ENCODE measurements around the gene LAD1.

Gene LAD1

DNA sequence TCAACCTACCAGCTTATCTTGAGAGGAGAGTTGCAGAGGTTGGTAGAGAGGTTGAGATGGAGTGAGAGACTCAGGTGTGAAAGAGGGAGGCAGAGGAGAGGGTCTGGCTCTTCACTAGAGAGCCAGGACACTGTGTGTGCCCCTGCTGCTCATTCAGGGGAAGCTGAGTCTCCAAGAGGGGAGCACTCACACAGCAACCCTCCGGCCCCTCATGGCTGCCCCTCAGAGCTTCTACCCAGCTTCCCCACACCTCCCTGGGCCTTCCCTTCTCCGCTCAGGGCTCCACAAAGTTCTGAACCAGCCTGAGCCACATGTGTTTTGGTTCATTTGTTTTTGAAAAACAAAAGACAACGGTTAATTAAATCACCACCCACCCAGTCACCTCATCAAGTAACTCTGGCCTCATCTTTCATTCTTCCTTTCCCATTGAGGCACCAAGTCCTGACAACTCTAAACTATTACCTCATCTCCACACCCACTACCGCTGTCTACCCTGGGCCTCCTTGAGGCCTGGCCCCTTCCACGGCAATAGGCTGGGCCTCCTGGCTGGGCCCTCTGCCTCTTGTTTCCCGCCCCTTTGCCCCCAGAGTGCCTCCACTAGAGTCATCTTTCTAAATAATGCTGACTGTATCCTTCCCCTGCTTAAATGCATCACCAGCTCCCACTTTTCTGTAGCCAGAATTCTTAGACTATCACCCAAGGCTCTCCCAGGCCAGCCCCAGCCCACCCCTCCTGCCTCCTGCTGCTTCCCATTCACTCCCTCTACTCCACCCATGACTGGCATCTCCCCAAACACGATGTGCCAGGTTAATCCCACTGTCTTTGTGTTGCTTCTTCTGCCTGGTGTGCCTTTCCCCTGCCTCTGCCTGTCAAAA lies 54.7 kb downstream of the LAD1 start:
- DNase-seq, result no peak

DNA sequence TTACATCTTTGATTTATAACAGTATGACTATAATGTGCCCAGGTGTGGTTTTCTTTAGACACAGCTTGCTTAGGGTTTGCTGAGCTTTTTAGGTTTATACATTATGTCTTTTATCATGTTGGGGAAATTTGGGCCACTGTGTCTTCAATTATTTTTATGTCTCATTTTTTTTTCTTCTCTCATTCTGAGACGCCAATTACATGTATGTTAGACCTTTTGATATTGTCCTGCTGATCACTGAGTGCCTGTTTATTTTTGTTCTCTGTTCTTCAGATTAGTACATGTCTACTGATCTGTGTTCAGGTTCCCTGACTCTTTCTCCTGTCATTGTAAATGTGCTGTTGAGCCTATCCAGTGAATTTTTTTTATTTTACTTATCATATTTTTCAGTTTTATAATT lies 57.7 kb downstream of the LAD1 start:
- no peak for DNase-seq

DNA sequence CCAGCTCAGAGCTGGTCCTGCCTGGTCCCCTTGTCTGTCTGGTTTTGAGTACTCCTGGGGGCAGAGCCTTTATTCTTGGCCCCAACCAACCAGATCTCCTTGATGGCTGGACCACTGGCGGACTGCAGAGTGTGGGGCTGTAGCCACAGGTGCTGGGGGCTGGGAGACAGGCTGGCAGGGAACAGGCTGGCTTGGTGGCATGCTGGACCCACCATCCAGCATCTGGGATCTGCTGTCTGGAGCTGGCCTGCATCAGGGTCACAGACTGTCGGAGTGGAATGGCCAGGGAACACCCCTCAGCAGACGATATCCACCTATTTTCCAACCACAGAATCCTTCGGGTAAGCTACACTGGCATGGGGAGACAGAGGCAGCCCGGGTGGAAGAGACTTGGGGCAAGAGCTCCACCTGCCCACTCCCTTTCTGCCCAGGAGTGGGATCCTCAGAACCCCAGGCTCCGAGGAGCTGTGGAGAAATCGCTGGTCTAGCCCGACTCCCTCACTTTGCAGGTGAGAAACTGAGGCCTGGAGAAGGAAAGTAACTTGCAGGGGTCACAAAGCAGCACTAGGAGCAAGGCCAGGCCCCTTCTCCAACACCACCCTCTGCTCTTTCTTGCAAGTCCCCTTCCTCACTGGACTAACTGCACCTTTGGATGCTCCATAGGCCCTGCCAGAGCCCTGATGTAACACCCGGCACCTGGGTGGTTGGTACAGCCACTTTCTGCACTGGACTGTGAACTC lies 62.2 kb downstream of the LAD1 start:
- no peak for DNase-seq

DNA sequence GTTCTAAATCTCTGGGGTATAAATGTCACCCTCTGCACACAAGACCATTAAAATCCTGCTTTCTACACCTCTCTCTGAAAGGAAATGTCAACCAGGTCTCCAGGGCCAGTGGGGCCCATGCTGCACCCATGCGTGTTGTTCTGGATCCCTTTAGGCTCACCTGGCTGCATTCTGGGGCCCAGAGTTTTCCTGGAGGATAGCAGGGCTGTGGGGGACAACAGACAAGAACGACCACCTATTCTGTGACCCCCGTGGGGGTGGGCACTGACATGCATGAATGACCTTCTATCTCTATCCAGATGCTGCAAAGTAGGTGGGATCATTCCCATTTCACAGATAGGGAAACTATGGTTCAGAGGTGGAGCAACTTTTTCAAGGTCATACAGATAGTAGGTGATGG lies 63.2 kb downstream of the LAD1 start:
- DNase-seq, result no peak

DNA sequence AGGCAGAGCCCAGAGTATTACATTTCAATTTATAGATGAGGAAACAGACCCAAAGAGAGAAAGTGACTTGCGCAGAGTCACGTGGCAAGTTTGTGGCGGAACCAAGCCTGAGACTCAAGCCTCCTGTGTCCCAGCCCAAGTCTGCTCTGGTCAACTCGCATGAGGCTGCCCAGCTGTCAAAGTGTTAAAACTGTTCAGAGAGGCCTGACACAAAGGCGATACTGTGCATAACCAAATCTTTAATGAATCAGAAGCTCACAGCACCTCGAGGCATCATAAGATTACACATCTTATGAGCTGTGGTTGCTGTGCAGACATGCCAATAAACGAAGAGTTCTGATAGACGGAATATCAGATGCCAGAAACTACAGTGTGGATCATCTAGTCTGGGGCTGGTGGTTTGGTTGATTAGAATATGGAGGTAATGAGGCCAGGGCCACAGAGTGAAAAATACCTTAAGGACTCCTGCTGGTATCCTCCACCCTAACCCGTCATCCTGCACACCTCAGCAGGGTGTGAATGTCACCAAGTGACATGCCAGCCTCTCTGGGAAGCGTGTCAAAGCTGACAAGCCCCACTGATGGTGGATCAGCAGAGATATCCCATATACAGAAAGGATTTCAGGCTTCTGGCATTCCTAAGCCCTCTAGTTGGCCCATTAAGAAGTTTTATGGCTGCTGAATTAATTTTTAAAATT lies 63.8 kb downstream of the LAD1 start:
- no peak for DNase-seq

DNA sequence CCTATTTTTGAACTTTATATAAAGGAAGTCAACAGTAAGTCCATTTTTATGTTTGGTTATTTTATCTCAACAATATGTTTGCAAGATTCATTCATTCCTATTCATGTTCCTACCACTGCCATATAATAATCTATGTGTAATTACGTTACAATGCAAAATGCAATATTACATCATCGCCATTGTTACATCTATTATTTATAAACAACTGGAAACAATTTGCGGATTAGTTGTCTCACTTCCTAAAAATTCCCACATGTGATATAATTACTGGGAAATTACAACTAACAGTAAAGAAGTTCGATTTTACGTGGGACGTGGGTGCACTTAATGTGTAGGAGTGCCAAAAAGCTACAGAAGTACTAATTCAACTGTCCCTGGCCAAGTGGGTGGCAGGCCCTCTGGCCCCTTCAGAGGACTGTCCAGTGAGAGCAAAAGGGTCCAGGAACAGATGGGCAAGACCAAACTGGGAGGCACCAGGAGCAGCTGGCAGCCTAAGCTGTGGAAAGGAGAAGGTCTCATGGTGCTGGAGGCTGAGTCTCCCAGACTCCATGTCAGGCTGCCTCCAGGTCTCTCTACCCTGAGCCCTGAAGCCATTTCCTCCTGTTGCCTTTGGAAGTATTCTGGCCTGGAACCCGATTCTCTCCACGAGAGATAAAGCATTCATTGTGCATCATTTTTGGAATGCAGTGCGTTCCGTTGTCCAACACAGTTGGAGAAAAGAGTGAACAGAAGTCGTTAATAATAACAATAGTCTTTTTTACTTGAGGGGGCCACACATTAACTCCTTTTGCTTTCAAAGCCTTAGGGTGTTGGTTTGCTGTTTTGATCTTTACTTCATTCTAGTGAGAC lies 64.6 kb downstream of the LAD1 start:
- DNase-seq, result no peak

DNA sequence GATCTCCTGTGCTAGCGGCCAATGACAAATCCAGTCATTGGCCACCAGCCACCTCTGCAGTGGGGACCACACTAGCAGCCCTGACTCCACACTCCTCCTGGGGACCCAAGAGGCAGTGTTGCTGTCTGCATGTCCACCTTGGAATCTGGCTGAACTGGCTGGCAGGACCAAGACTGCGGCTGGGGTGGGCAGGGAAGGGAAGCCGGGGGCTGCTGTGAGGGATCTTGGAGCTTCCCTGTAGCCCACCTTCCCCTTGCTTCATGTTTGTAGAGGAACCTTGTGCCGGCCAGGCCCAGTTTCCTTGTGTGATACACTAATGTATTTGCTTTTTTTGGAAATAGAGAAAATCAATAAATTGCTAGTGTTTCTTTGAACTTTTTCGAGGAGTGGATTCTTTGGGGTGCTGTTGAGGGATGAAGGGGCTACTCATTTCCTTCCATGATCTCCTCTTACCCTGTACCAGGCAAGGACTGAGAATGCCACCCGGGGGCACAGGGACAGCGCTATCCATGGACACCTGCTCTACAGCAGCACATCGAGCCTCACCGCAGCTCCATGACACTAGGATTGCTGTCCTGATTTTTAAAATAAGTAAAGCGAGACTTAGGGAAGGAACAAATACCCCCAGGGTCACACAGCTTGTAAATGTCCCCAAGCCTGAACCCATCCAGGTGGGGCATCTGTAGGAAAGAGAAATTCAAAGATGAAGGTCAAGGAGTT lies 66.3 kb downstream of the LAD1 start:
- DNase-seq, result no peak

DNA sequence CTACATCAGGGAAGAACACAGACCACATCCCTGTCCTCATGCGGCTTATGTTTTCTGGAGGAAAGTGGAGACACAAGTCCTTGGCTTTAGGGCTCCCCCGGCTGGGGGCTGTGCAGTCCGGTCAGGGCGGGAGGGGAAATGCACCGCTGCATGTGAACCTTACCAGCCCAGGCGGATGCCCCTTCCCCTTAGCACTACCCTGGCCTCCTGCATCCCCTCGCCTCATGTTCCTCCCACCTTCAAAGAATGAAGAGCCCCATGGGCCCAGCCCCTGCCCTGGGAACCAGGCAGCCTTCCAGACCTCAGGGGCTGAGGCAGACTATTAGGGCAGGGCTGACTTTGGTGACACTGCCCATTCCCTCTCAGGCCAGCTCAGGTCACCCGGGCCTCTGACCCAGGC lies 67.1 kb downstream of the LAD1 start:
- DNase-seq, result no peak

DNA sequence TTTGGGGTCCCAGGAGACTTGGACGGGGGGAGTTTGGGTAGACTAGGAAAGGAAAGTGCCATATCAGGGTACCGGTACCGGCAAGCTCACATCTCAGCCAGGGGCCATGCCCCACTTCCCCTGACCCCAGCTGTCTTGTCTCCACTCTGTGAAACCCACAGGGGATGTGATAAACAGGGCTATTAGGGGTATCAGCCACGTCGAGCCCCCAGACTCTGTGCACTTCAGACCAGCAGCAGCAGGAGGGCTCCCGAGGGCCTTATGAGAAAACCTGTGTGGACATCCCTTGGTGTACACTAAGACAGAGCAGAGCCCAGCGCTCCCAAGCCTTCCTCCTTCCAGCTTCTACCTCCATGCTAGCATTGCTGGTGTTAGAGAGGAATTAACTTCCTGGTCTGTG lies 68.0 kb downstream of the LAD1 start:
- no peak for DNase-seq
